ENCODE results near the gene XKR7. TPM values are rescaled to one million over a fixed set of nuclear protein-coding genes. Genes with fewer than 3 reads are reported as not detected.

The XKR7 gene
- polyA plus RNA-seq, 4 donors, result 0.21 to 0.37 TPM; not detected in 2

- FAIRE-seq (no peak), DNase-seq (no peak)
- WGBS, 3 donors, result 44 to 57% (median 52%) methylated on average over 8 of the region's 8 CpGs
- peaks cover 0 to 28% (median 0%) of the 10 kb centered on the region in 3 donors for H3K27me3 ChIP-seq (ENCODE audit: control insufficient read depth in 3 of 3, insufficient read depth in 3 of 3, low read length in 3 of 3)
- no peaks in the 10 kb centered on the region for H3K36me3 ChIP-seq (ENCODE audit: control insufficient read depth in 3 of 3, insufficient read depth in 2 of 3, low read depth in 1 of 3, low read length in 3 of 3)
- H3K4me3 ChIP-seq (ENCODE audit: low read depth in 1 of 3, low read length in 3 of 3), result no peak overlapping the region
- H3K9me3 ChIP-seq (ENCODE audit: control insufficient read depth in 2 of 2, insufficient read depth in 1 of 2, low read depth in 1 of 2, low read length in 1 of 2), result no peaks in the 10 kb centered on the region
- H3K4me1 ChIP-seq (ENCODE audit: control insufficient read depth in 3 of 3, insufficient read depth in 2 of 3, low read depth in 1 of 3, low read length in 2 of 3), result no peaks in the 10 kb centered on the region
- peak overlapping the region in 1 of 3 donors; percentile 37 for H3K27ac ChIP-seq (ENCODE audit: low read depth in 1 of 3, low read length in 2 of 3)
These were observed 39.2 kb downstream of the XKR7 start for GRCh38 chr20:32006841-32007786.

GRCh38 chr20:32007787-32008616 is 40.1 kb downstream of the XKR7 start:
- FAIRE-seq (no peak), DNase-seq (no peak)
- 26 to 31% (median 26%) methylated on average over 10 of the region's 10 CpGs for WGBS, 3 donors
- no peaks in the 10 kb centered on the region for H3K4me1 ChIP-seq (ENCODE audit: control insufficient read depth in 3 of 3, insufficient read depth in 2 of 3, low read depth in 1 of 3, low read length in 2 of 3)
- no peak overlapping the region for H3K27ac ChIP-seq (ENCODE audit: low read depth in 1 of 3, low read length in 2 of 3)
- H3K4me3 ChIP-seq (ENCODE audit: low read depth in 1 of 3, low read length in 3 of 3), result no peak overlapping the region
- peaks cover 0 to 34% (median 0%) of the 10 kb centered on the region in 3 donors for H3K27me3 ChIP-seq (ENCODE audit: control insufficient read depth in 3 of 3, insufficient read depth in 3 of 3, low read length in 3 of 3)
- no peaks in the 10 kb centered on the region for H3K9me3 ChIP-seq (ENCODE audit: control insufficient read depth in 2 of 2, insufficient read depth in 1 of 2, low read depth in 1 of 2, low read length in 1 of 2)
- H3K36me3 ChIP-seq (ENCODE audit: control insufficient read depth in 3 of 3, insufficient read depth in 2 of 3, low read depth in 1 of 3, low read length in 3 of 3), result no peaks in the 10 kb centered on the region

DNA sequence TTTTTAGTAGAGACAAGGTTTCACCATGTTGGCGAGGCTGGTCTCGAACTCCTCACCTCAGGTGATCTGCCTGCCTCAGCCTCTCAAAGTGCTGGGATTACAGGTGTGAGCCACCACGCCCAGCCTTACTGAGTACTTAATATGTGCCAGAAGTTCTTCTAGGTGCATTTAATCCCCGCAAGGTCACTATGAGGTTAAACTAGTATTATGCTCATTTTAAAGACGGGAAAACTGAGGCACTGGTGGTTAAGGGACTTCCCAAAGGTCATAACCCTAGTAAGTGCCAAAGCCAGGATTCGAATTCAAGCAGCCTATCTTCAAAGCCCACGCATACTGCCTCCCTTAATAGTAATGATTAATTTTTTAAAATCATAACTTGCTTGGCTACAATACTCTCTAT is 41.6 kb downstream of the XKR7 start:
- H3K36me3 ChIP-seq (ENCODE audit: control insufficient read depth in 3 of 3, insufficient read depth in 2 of 3, low read depth in 1 of 3, low read length in 3 of 3), result no peaks in the 10 kb centered on the region
- FAIRE-seq (no peak), DNase-seq (no peak)
- no peaks in the 10 kb centered on the region for H3K4me1 ChIP-seq (ENCODE audit: control insufficient read depth in 3 of 3, insufficient read depth in 2 of 3, low read depth in 1 of 3, low read length in 2 of 3)
- H3K4me3 ChIP-seq (ENCODE audit: low read depth in 1 of 3, low read length in 3 of 3), result no peak overlapping the region
- no peak overlapping the region for H3K27ac ChIP-seq (ENCODE audit: low read depth in 1 of 3, low read length in 2 of 3)
- 76 to 86% (median 83%) methylated on average over 7 of the region's 7 CpGs for WGBS, 3 donors
- peaks cover 0 to 36% (median 0%) of the 10 kb centered on the region in 3 donors for H3K27me3 ChIP-seq (ENCODE audit: control insufficient read depth in 3 of 3, insufficient read depth in 3 of 3, low read length in 3 of 3)
- no peaks in the 10 kb centered on the region for H3K9me3 ChIP-seq (ENCODE audit: control insufficient read depth in 2 of 2, insufficient read depth in 1 of 2, low read depth in 1 of 2, low read length in 1 of 2)

DNA sequence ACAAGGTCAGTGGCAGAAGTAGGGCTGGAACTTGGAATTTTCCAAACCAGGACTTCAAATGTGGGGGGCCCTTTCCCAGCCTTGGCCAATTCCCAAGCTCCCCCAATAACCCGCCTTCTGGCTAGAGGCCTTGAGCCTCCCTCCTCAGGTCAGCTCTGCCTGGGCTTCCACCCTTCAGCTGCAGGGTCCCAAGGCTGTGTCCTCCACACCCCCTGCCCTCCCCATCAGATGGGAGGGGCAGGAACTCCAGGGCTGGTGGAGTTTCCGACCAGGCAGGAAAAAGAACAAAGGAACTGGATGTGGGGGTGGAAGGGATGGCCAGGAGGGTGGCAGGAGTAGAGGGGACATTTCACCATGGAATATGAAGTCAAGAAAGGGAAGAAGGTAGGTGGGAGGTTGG is 42.1 kb downstream of the XKR7 start, which contains the start of gene CCM2L:
Gene CCM2L, plus strand, starts transcription at position 338 of the 400 bp plus-strand sequence. Its CDS starts 17 bp downstream, at position 355.
- FAIRE-seq, result no peak
- Histone ChIP-seq H3K36me3 (ENCODE audit: control insufficient read depth in 3 of 3, insufficient read depth in 2 of 3, low read depth in 1 of 3, low read length in 3 of 3) (no peaks in the 10 kb centered on the region), H3K27me3 (ENCODE audit: control insufficient read depth in 3 of 3, insufficient read depth in 3 of 3, low read length in 3 of 3) (peaks cover 0 to 37% (median 3%) of the 10 kb centered on the region in 3 donors), H3K4me1 (ENCODE audit: control insufficient read depth in 3 of 3, insufficient read depth in 2 of 3, low read depth in 1 of 3, low read length in 2 of 3) (no peaks in the 10 kb centered on the region), H3K9me3 (ENCODE audit: control insufficient read depth in 2 of 2, insufficient read depth in 1 of 2, low read depth in 1 of 2, low read length in 1 of 2) (no peaks in the 10 kb centered on the region), H3K4me3 (ENCODE audit: low read depth in 1 of 3, low read length in 3 of 3) (no peak within 1 kb of the TSS), H3K27ac (ENCODE audit: low read depth in 1 of 3, low read length in 2 of 3) (peak within 1 kb of the TSS in 1 of 3 donors; percentile 64)
- DNase-seq, result no peak
- WGBS, 3 donors, result 48 to 60% (median 52%) methylated on average over 2 of the region's 2 CpGs

- no peak for DNase-seq
- Histone ChIP-seq H3K4me3 (ENCODE audit: low read depth in 1 of 3, low read length in 3 of 3) (no peak overlapping the region), H3K36me3 (ENCODE audit: control insufficient read depth in 3 of 3, insufficient read depth in 2 of 3, low read depth in 1 of 3, low read length in 3 of 3) (no peaks in the 10 kb centered on the region), H3K27me3 (ENCODE audit: control insufficient read depth in 3 of 3, insufficient read depth in 3 of 3, low read length in 3 of 3) (peaks cover 0 to 40% (median 4%) of the 10 kb centered on the region in 3 donors), H3K9me3 (ENCODE audit: control insufficient read depth in 2 of 2, insufficient read depth in 1 of 2, low read depth in 1 of 2, low read length in 1 of 2) (no peaks in the 10 kb centered on the region), H3K4me1 (ENCODE audit: control insufficient read depth in 3 of 3, insufficient read depth in 2 of 3, low read depth in 1 of 3, low read length in 2 of 3) (no peaks in the 10 kb centered on the region), H3K27ac (ENCODE audit: low read depth in 1 of 3, low read length in 2 of 3) (peak overlapping the region in 1 of 3 donors; percentile 64)
- no peak for FAIRE-seq
- WGBS, 3 donors, result 28 to 44% (median 36%) methylated on average over 8 of the region's 8 CpGs
These were observed 42.7 kb downstream of the XKR7 start for GRCh38 chr20:32010666-32011065.

- Histone ChIP-seq H3K4me1 (ENCODE audit: control insufficient read depth in 3 of 3, insufficient read depth in 2 of 3, low read depth in 1 of 3, low read length in 2 of 3) (no peaks in the 10 kb centered on the region), H3K4me3 (ENCODE audit: low read depth in 1 of 3, low read length in 3 of 3) (no peak overlapping the region), H3K27ac (ENCODE audit: low read depth in 1 of 3, low read length in 2 of 3) (no peak overlapping the region), H3K9me3 (ENCODE audit: control insufficient read depth in 2 of 2, insufficient read depth in 1 of 2, low read depth in 1 of 2, low read length in 1 of 2) (no peaks in the 10 kb centered on the region), H3K36me3 (ENCODE audit: control insufficient read depth in 3 of 3, insufficient read depth in 2 of 3, low read depth in 1 of 3, low read length in 3 of 3) (no peaks in the 10 kb centered on the region), H3K27me3 (ENCODE audit: control insufficient read depth in 3 of 3, insufficient read depth in 3 of 3, low read length in 3 of 3) (peaks cover 0 to 43% (median 5%) of the 10 kb centered on the region in 3 donors)
- DNase-seq (no peak), FAIRE-seq (no peak)
- 70 to 79% (median 70%) methylated on average over 5 of the region's 5 CpGs for WGBS, 3 donors
These were observed 44.3 kb downstream of the XKR7 start for GRCh38 chr20:32012159-32012688.

DNA sequence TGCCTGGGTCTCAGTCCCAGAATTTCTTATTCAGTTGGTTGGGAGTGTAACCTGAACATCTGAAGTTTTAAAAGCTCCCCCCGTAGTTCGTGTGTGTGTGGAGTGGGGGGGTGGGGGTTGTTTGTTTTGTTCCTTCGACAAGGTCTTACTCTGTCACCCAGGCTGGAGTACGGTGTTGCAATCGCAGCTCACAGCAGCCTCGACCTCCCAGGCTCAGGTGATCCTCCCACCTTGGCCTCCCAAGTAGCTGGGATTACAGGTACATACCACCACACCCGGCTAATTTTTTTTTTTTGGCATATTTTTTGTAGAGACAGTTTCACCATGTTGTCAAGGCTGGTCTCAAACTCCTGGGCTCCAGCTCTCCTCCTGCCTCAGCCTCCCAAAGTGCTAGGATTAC is 45.4 kb downstream of the XKR7 start:
- 61 to 77% (median 74%) methylated on average over 7 of the region's 7 CpGs for WGBS, 3 donors
- H3K36me3 ChIP-seq (ENCODE audit: control insufficient read depth in 3 of 3, insufficient read depth in 2 of 3, low read depth in 1 of 3, low read length in 3 of 3), result no peaks in the 10 kb centered on the region
- peaks cover 0 to 37% (median 8%) of the 10 kb centered on the region in 3 donors for H3K27me3 ChIP-seq (ENCODE audit: control insufficient read depth in 3 of 3, insufficient read depth in 3 of 3, low read length in 3 of 3)
- no peak for FAIRE-seq
- no peak overlapping the region for H3K4me3 ChIP-seq (ENCODE audit: low read depth in 1 of 3, low read length in 3 of 3)
- H3K27ac ChIP-seq (ENCODE audit: low read depth in 1 of 3, low read length in 2 of 3), result no peak overlapping the region
- H3K9me3 ChIP-seq (ENCODE audit: control insufficient read depth in 2 of 2, insufficient read depth in 1 of 2, low read depth in 1 of 2, low read length in 1 of 2), result no peaks in the 10 kb centered on the region
- peaks cover 0 to 4% (median 0%) of the 10 kb centered on the region in 3 donors for H3K4me1 ChIP-seq (ENCODE audit: control insufficient read depth in 3 of 3, insufficient read depth in 2 of 3, low read depth in 1 of 3, low read length in 2 of 3)
- no peak for DNase-seq

- peak; percentile 62 to 76 for DNase-seq
- Histone ChIP-seq H3K4me3 (ENCODE audit: low read depth in 1 of 3, low read length in 3 of 3) (peak overlapping the region in 1 of 3 donors; percentile 61), H3K36me3 (ENCODE audit: control insufficient read depth in 3 of 3, insufficient read depth in 2 of 3, low read depth in 1 of 3, low read length in 3 of 3) (no peaks in the 10 kb centered on the region), H3K27me3 (ENCODE audit: control insufficient read depth in 3 of 3, insufficient read depth in 3 of 3, low read length in 3 of 3) (peaks cover 0 to 41% (median 26%) of the 10 kb centered on the region in 3 donors), H3K4me1 (ENCODE audit: control insufficient read depth in 3 of 3, insufficient read depth in 2 of 3, low read depth in 1 of 3, low read length in 2 of 3) (peaks cover 0 to 5% (median 4%) of the 10 kb centered on the region in 3 donors), H3K27ac (ENCODE audit: low read depth in 1 of 3, low read length in 2 of 3) (no peak overlapping the region), H3K9me3 (ENCODE audit: control insufficient read depth in 2 of 2, insufficient read depth in 1 of 2, low read depth in 1 of 2, low read length in 1 of 2) (no peaks in the 10 kb centered on the region)
- no peak for FAIRE-seq
- WGBS, 3 donors, result 6 to 14% (median 12%) methylated on average over 15 to 28 of the region's 35 CpGs
These were observed 49.8 kb downstream of the XKR7 start for GRCh38 chr20:32017711-32018251.

Data from small intestine (tissue), 7 donors.